SK-N-SH treated with all-trans-retinoic acid at 6 μM for 48 hours (cell line): ENCODE measurements around the gene TDRD15.

ENCODE experiments used
- ATAC-seq: fragments of 200-7000 bp; cut with Tn5 transposase; 3 replicates; pipeline ENCODE4 v1.9.1; 2020; ENCODE audit warnings: mild to moderate bottlenecking, moderate library complexity
- BACH2 ChIP-seq: fragments of 250-450 bp; sonication (Bioruptor Pico); IDR thresholded peaks from 2 replicates; pipeline ENCODE4 v1.9.0; 2021; ENCODE audit warnings: mild to moderate bottlenecking, borderline replicate concordance
- CREB5 ChIP-seq: fragments of 250-450 bp; sonication (Bioruptor Pico); IDR thresholded peaks from 2 replicates; pipeline ENCODE4 v1.5.1; 2020; ENCODE audit warnings: low read depth, mild to moderate bottlenecking, moderate library complexity
- CSRNP3 ChIP-seq: fragments of 250-450 bp; sonication (Bioruptor Pico); IDR thresholded peaks from 2 replicates; pipeline ENCODE4 v1.5.1; 2021; ENCODE audit warnings: mild to moderate bottlenecking, moderate library complexity
- ESRRG ChIP-seq: fragments of 250-450 bp; sonication (Bioruptor Pico); IDR thresholded peaks from 2 replicates; pipeline ENCODE4 v1.6.1; 2021; ENCODE audit warnings: mild to moderate bottlenecking
- GLIS3 ChIP-seq: fragments of 250-450 bp; sonication (Bioruptor Pico); IDR thresholded peaks from 2 replicates; pipeline ENCODE4 v1.5.0; 2020; ENCODE audit warnings: mild to moderate bottlenecking, moderate library complexity
- ISL1 ChIP-seq: fragments of 250-450 bp; sonication (Bioruptor Pico); IDR thresholded peaks from 2 replicates; pipeline ENCODE4 v2.1.2; 2022; ENCODE audit warnings: mild to moderate bottlenecking, moderate library complexity
- OSR1 ChIP-seq: fragments of 250-450 bp; sonication (Bioruptor Pico); IDR thresholded peaks from 2 replicates; pipeline ENCODE4 v1.8.0; 2022; ENCODE audit warnings: moderate library complexity, mild to moderate bottlenecking, inconsistent platforms
- PATZ1 ChIP-seq: fragments of 250-450 bp; sonication (Bioruptor Pico); IDR thresholded peaks from 2 replicates; pipeline ENCODE4 v1.8.0; 2020; ENCODE audit warnings: mild to moderate bottlenecking, moderate library complexity, borderline replicate concordance
- POU6F1 ChIP-seq: fragments of 250-450 bp; sonication (Bioruptor Pico); IDR thresholded peaks from 2 replicates; pipeline ENCODE4 v1.8.0; 2021; ENCODE audit warnings: low read depth, mild to moderate bottlenecking, moderate library complexity, borderline replicate concordance
- PPARA ChIP-seq: fragments of 250-450 bp; sonication (Bioruptor Pico); IDR thresholded peaks from 2 replicates; pipeline ENCODE4 v1.5.0; 2020; ENCODE audit warnings: mild to moderate bottlenecking, borderline replicate concordance
- RARB ChIP-seq: fragments of 250-450 bp; sonication (Bioruptor Pico); IDR thresholded peaks from 2 replicates; pipeline ENCODE4 v1.8.0; 2021; ENCODE audit warnings: mild to moderate bottlenecking, moderate library complexity
- SNAI2 ChIP-seq: fragments of 250-450 bp; sonication (Bioruptor Pico); IDR thresholded peaks from 2 replicates; pipeline ENCODE4 v1.5.0; 2020; ENCODE audit warnings: mild to moderate bottlenecking, moderate library complexity
- TCF4 ChIP-seq: fragments of 250-450 bp; sonication (Bioruptor Pico); IDR thresholded peaks from 2 replicates; pipeline ENCODE4 v1.8.0; 2021; ENCODE audit warnings: mild to moderate bottlenecking, moderate library complexity, borderline replicate concordance
- TOX ChIP-seq: fragments of 250-450 bp; sonication (Bioruptor Pico); IDR thresholded peaks from 2 replicates; pipeline ENCODE4 v1.8.0; 2021; ENCODE audit warnings: mild to moderate bottlenecking, moderate library complexity, borderline replicate concordance
- TSHZ2 ChIP-seq: fragments of 250-450 bp; sonication (Bioruptor Pico); IDR thresholded peaks from 2 replicates; pipeline ENCODE4 v1.5.0; 2020; ENCODE audit warnings: mild to moderate bottlenecking, moderate library complexity
- ZC3H10 ChIP-seq: fragments of 250-450 bp; sonication (Bioruptor Pico); IDR thresholded peaks from 2 replicates; pipeline ENCODE4 v1.5.1; 2021; ENCODE audit warnings: mild to moderate bottlenecking, moderate library complexity
- ZFP3 ChIP-seq: fragments of 250-450 bp; sonication (Bioruptor Pico); IDR thresholded peaks from 2 replicates; pipeline ENCODE4 v1.5.0; 2020; ENCODE audit warnings: mild to moderate bottlenecking, moderate library complexity
- ZFP30 ChIP-seq: fragments of 450-650 bp; formaldehyde crosslinking; IDR thresholded peaks from 2 replicates; pipeline ENCODE4 v1.5.0; 2022; ENCODE audit warnings: mild to moderate bottlenecking, moderate library complexity
- ZNF565 ChIP-seq: fragments of 450-650 bp; formaldehyde crosslinking; conservative IDR thresholded peaks from 2 replicates; pipeline ENCODE4 v1.5.0; 2020; ENCODE audit warnings: low read depth, mild to moderate bottlenecking, moderate library complexity
- ZNF70 ChIP-seq: fragments of 450-650 bp; formaldehyde crosslinking; IDR thresholded peaks from 2 replicates; pipeline ENCODE4 v1.5.0; 2020; ENCODE audit warnings: mild to moderate bottlenecking, moderate library complexity
- ZNF8 ChIP-seq: fragments of 450-650 bp; formaldehyde crosslinking; IDR thresholded peaks from 2 replicates; pipeline ENCODE4 v1.5.0; 2020; ENCODE audit warnings: mild to moderate bottlenecking, moderate library complexity

The TDRD15 gene

GRCh38 chr2:21095714-21096113 lies 28.1 kb upstream of the TDRD15 start:
- no peak for ATAC-seq
- TF ChIP-seq CSRNP3 (CRISPR knock-in tag) (no peak), PATZ1 (CRISPR knock-in tag) (no peak), ZNF70 (CRISPR knock-in tag) (no peak), GLIS3 (CRISPR knock-in tag) (no peak), OSR1 (CRISPR knock-in tag) (no peak), ZFP3 (CRISPR knock-in tag) (no peak), ZNF8 (no peak), SNAI2 (CRISPR knock-in tag) (no peak), POU6F1 (CRISPR knock-in tag) (no peak), ZFP30 (no peak), TOX (CRISPR knock-in tag) (no peak), RARB (CRISPR knock-in tag) (no peak)

- TF ChIP-seq BACH2 (CRISPR knock-in tag) (no peak), ISL1 (CRISPR knock-in tag) (no peak), ZNF565 (CRISPR knock-in tag) (no peak), PATZ1 (CRISPR knock-in tag) (no peak), ZNF70 (CRISPR knock-in tag) (no peak), TCF4 (no peak), TOX (CRISPR knock-in tag) (no peak), PPARA (CRISPR knock-in tag) (no peak), CREB5 (CRISPR knock-in tag) (no peak), POU6F1 (CRISPR knock-in tag) (no peak), ZC3H10 (no peak), ZFP3 (CRISPR knock-in tag) (no peak), GLIS3 (CRISPR knock-in tag) (no peak)
- ATAC-seq = no peak
Observed at GRCh38 chr2:21096458-21096857, 27.3 kb upstream of the TDRD15 start.

GRCh38 chr2:21097331-21097730 lies 26.4 kb upstream of the TDRD15 start:
- no peak for ATAC-seq
- TF ChIP-seq SNAI2 (CRISPR knock-in tag) = no peak
- TF ChIP-seq PPARA (CRISPR knock-in tag) = no peak
- no peak for TF ChIP-seq ZNF565 (CRISPR knock-in tag)
- no peak for TF ChIP-seq PATZ1 (CRISPR knock-in tag)
- TF ChIP-seq TOX (CRISPR knock-in tag) = no peak
- TF ChIP-seq ESRRG = no peak
- TF ChIP-seq ZC3H10 = no peak
- no peak for TF ChIP-seq ZFP30
- TF ChIP-seq TSHZ2 (CRISPR knock-in tag) = no peak
- no peak for TF ChIP-seq GLIS3 (CRISPR knock-in tag)
- TF ChIP-seq ZFP3 (CRISPR knock-in tag) = no peak
- TF ChIP-seq OSR1 (CRISPR knock-in tag) = no peak
